Measurements from ENCODE around the gene KAZN.

Gene KAZN

DNA sequence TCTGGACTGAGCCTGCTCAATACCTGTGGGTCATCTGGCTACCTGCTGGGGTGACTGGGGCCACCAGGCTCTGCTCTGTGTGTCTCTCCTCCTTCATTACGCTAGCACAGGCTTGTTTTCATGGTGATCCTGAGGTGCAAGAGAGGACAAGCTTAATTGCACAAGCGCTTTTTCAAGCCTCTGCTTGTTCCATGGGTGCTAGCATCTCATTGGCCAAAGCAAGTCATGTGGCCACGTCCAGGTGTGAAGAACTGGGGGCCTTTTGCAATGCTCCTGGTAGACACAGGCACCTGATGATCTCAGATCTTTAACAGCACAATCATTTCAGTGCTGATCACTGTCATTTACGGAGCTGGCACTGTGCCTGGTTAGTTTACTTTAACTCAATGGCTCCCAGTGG, 114.6 kb downstream of the KAZN start:
- DNase-seq (ENCODE audit: low read depth in 2 of 2), result no peak

DNA sequence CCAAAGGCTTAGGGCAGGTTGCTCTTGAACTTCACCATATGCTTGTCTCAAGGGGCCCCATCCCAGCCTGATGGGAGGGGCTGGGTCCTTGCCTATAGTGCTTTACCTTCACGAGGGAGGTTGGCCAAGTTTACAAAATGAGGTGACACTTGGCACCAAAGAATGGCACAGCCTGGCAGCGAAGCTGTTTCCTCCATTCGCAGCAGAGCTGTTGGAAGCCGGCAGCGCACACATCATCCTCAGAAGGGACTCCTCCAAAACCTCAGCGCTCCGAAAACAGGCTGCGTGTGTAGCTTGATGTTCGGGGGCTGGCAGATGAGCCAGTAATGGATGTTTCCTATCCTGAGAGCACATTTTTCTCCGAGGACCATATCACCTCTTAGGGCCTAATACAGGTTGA, 116.8 kb downstream of the KAZN start:
- DNase-seq (ENCODE audit: low read depth in 2 of 2), result no peak

DNA sequence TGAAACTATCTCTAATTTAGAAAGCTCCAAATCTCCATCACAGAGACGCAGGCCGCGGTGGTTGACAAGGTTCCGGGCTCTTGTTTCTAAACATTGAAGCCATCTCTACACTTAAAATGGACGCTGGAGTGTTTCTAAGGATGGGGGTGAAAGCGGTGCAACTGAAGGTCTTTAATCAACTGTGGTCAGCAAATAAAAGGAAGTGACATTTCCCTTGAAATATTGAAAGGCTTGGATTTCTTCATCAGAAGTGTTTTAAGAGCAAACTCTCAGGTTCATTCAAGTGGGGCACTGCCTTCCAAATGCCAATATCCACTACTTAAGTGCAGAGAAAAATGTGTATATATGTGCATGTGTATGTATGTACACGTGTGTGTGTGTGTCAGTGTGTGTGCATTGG, 117.3 kb downstream of the KAZN start:
- no peak for DNase-seq (ENCODE audit: low read depth in 2 of 2)

DNA sequence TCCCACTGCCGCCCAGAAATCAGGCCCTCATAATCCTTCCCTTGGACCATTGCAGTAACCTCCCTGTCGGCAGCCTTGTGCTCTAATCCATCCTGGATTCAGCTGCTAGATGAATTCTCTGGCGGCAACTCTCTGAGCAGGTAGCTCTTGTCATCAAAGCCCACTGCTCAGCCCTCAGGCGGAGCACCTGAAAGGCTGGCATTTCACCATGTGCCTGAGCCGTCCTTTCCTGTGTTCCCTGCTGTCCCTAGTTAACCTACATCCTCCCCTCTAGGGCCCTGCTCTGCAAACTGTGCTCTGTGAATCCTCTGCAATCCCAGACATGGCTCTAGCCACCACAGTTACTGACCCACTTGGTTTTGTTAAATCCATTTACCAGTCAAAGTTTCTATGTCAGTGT, 118.0 kb downstream of the KAZN start:
- no peak for DNase-seq (ENCODE audit: low read depth in 2 of 2)

DNA sequence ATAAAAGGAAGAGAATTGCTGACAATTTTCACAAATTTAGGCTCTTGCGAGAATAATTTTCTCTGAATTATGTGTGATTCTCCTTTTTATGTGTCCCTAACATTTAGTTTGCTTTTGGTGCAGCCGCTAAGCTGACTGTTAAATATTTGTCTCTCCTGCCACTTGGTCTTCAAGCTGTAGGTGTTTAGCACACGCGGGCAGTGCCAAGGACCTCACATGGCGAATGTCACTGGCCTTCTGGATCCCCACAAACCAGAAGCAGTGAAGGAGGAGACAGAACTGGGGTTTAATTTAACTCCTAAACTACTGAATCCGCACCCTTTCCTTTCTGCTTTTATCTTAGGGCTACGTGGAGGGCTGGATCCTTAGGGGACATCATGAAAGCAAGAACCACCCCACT, 120.0 kb downstream of the KAZN start:
- no peak for DNase-seq (ENCODE audit: low read depth in 2 of 2)

DNA sequence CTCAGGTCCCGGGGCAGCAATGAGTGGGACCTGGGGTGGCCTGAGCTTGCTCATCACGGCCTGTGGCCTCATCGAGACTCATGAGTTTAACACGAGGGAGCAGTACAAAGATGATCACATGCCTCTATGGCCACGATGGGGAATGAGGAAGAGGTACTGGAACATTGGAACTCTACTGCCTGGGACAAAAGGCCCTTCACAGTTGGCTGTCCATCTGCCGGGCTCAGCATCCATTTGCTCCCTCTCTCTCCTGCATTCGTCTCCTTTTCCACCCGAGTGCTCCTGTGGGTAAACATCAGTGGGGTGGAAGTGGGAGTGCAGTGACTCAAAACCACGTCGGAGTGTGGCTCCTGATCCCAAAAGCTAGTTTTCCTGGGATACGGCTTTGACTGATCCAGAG, 124.9 kb downstream of the KAZN start:
- DNase-seq (ENCODE audit: low read depth in 2 of 2), result no peak

DNA sequence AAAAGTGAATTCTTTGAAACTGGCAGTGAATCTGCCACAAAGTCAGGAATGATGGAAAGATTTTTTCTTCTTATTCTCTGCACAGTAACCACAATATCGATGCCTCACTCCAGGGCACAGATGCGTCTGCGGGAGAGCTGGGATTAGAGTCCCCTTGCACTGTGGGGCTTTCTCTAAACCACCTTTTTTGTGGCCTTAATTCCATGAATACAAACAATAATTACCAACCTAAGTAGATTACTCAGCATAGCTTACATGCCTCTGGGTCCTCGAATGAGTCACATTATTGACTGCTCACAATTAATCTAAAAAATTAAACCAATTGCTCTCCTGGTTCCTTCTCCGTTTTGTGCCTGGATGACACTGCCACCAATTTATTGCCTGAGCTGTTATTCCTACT, 125.8 kb downstream of the KAZN start:
- no peak for DNase-seq (ENCODE audit: low read depth in 2 of 2)

DNA sequence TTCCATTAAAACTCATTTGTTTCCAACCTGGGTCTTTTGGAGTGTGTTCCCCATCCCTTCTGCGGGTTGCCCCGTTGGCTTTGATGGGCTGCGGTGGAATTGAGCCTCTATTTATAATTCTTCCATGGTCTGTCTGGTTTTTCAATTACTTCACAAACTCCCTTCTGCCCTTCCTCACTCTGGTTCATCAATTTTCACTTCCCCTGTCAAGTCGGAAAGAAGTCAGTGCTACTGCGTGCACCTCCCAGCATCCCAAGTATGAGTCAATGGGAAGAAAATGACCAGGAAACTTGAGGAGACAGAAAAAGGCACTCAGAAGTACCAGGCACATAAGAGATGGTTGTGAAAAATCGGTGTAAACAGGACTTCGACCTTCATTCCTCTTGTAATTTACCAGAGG, 126.2 kb downstream of the KAZN start:
- DNase-seq (ENCODE audit: low read depth in 2 of 2), result no peak

DNA sequence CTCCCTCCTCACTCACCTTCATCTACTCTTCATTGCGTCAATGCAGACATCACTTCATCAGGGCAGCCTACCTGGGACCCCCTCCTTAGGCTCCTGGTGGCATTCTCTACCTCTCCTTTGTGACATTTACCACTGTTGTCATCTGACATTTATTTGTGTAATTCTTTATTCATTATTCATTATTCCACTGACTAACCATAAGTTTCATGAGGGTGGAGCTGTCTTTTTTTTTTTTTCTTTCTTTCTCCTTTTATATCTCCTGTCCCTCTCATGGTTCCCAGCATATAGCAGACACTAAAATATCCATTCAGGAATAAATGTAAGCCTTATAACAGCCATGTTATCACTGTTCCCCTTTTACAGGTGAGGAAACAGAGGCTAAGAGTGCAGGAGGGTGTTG, 126.8 kb downstream of the KAZN start:
- DNase-seq (ENCODE audit: low read depth in 2 of 2), result no peak

DNA sequence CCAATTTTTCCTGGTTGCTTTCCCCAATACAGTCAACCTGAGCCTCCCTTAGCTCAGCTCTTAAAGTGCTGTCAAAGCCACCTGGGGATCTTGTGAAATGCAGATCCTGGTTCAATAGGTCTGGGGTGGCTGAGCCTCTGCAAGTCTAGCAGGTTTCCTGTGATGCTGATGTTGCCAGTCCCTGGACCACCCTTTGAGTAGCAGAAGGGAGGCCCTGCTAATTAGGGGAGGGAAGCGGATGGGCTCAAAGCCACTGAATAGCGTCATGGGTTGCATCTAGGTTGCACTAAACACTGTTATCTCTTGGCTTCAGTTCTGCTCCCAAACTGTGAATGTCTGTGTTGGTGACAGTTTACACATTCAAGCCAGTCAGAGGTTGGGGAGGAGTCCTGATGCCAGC, 127.2 kb downstream of the KAZN start:
- no peak for DNase-seq (ENCODE audit: low read depth in 2 of 2)

DNA sequence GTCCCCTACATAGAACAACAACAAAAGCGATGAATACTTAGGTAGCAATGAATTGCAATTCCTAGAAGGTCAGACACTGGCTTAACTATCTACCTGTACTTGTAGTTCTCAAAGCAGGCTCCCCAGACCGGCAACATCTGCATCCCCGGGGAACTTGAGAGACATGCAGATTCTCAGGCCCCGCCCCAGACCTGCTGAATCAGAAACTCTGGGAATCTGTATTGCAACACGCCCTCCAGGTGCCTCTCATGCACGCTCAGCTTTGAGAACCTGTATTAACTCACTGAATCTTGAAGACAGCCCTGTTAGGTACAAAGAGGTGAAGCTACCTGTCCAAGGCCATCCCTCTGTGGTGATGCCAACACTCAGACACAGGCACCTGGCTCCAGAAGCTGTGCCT, 128.1 kb downstream of the KAZN start:
- no peak for DNase-seq (ENCODE audit: low read depth in 2 of 2)

DNA sequence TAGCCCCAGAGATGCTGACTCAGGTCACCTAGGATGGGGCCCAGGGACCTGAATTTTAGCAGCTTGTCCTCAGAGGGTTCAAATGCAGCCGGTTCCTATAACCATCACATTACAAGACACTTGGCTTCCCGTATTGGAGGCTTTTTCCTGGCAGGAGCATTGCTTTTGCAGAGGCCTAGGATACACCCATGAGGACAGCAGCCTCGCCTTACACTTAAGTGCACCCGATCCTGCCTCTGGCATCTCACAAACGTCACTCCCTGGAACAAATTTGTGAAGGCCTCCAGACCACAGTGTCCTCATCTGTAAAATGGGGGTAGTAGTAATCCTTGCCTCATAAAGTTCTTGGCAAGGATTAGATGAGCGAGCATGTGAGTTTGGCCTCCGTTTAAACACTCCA, 130.0 kb downstream of the KAZN start:
- DNase-seq (ENCODE audit: low read depth in 2 of 2), result no peak

DNA sequence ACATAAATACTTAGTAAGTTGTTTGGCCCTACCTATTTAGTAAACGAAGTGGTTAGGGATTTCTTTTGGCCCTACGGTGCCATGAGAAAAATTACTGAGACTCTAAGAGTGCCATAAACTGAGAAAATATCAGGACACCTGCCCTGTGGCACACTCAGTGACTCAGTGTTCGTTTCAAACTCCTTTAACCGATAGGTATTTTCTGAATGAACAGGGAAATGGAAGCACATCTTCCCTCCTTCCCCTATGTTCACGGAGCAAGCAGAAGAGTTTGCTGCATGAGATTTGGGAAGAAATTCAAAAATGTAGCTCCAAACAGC, 134.2 kb downstream of the KAZN start:
- no peak for DNase-seq (ENCODE audit: low read depth in 2 of 2)

DNA sequence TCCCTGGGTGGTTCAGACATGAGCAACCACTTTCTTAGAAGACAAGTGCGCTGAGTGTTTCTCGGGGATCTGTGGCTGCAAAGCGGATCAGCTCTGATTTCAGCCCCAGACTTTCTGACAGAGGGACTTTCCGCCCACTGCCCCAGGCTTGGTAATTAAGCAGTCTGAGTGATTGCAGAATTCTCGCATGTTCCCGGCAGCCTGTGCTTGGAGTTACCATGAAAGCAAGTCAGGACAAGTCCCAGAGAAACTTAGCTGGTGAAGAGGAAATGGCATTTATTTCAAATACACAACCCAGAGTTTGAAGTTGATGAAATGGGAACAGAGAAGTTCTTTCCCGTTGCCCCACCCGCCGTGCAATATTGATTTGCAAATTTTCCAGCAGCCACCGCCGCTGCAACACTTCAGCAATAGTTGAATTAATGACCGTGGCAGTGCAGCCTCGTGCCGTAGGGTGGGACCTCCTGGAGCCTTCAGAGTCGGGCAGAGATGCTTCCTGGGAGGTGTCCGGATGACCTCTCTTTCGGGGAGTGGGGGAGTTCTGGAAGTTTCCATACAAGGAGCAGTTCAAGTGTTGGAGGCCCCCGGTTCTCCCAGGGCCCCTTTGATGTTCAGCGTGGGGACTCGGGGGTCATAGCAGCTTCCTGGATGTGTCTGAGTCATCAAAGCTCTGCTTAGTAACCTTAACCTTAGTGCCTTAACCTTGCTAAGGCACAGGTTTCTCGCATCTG, 134.7 kb downstream of the KAZN start:
- no peak for DNase-seq (ENCODE audit: low read depth in 2 of 2)

DNA sequence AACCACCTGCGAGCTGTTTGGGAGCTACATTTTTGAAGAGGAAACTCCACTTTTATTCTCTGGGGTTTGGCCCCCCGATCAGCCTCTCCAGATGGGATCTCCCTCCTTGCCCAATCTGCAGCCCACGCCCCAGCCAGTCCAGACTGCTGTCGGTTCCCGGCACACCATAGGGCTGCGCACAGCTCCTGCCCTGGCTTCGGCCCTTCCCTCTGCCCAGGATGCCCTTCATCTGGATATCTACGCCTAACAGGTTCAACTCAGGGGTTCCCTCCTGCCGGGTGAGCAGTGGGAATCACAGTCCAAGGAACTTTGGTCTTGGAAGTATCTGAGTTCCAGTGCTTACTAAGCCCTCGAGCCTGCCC, 135.3 kb downstream of the KAZN start:
- no peak for DNase-seq (ENCODE audit: low read depth in 2 of 2)

DNA sequence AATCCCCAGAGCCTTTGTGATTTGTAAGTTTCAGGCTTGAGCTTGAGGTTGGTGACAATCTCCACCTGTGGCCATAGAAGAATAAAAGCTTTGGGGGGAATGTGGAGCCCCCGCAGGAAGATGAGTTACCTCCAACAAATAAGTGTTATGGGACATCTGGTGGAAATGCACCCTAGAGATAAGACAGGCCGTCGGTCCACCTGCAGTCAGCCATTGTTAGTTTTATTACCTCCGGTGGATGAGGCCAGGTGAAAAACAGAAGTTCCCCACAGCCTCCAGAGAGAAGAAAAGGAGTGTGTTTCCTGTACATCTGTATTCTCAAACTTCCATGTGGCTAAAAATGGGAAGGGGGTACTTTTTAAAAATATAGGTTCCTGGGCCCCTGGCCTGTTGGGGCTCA, 137.4 kb downstream of the KAZN start:
- DNase-seq (ENCODE audit: low read depth in 2 of 2), result no peak

DNA sequence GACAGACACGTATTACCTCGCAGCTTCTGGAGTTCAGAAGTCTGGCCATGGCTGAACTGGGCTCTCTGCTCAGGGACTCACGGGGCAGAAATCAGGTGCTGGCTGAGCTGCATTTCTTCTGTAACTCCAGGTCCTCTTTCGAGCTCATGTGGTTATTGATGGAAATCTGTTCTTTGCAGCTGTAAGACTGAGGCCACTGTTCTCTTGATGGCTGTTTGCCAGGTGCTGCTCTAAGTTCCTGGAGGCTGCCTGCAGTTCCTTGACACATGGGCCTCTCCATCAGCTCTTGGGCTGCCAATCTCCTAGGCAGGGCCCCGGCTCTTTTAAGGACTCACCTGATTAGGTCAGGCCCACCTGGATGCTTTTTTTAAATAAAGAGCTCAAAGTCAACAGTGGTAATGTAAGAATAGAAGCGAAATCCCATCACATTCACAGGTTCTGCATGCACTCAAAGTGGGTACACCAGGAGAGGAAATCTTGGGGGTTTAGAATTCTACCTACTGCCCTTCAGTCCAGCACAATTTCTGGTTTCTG, 139.1 kb downstream of the KAZN start:
- DNase-seq (ENCODE audit: low read depth in 2 of 2), result no peak

DNA sequence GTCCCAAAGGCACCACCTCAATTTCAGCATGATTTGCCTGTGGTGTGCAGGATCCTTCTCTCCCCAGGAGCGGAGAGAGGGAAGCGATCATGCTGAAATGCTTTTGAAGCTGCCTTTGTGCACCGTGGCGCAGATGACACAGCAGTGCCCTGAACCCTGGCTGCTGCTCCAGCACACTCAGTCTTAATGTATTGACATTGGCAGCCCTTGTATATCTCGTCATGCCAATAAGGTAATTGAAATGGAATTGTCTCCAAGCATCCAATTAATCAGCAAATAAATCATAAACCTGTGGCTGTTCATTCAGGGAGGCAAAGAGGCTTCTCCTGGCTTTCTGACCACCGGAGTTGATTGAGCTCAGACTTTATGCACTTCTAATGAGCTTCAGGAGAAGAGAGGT, 139.8 kb downstream of the KAZN start:
- no peak for DNase-seq (ENCODE audit: low read depth in 2 of 2)

DNA sequence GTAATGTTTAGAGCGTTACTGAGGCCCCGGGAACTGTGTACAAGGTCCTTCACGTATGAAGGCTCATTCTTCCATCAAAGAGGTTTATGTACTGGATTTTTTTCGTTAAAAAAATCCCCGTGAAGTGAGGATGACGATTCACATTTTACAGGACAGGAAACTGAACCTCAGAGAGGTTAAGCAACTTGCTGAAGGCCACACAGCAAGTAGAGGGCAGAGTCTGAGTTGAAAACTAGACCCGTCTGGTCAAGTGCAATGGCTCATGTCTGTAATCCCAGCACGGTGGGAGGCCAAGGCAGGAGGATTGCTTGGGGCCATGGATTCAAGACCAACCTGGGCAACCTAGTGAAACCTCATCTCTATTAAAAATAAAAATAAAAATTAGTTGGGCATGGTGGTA, 140.2 kb downstream of the KAZN start:
- DNase-seq (ENCODE audit: low read depth in 2 of 2), result no peak

DNA sequence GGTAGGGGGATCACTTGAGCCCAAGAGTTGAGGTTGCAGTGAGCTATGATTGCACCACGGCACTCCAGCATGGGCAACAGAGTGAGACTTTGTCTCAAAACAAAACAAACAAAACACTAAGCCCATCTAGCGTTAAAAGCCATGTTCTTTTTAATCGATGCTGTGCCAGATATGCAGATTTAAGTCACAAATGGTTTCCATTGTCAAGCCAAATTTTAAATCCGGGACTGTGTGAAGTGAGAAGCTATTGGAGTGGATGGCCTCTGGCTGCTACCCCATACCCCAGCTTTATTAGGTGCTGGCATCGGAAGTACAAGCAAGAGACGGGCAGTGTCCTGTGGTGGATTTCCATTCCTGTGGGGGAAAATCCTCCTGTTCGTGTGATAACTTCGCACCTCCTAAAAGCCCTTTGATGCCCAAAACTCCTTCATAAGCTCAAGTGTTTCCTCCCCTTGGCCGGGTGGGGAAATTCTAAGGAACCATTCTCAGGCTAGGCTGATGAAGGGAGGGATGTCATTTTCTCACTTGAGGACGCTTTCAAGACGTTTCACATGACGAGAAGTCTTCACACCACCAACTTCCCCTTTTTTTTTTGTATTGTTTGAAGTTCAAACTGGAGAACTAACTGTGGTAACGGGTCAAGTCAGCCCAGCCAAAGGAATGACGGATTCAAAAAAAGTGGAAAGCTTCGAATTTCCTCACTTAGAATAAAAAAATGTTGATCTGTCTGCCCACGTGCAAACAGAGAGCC, 140.8 kb downstream of the KAZN start:
- no peak for DNase-seq (ENCODE audit: low read depth in 2 of 2)

DNA sequence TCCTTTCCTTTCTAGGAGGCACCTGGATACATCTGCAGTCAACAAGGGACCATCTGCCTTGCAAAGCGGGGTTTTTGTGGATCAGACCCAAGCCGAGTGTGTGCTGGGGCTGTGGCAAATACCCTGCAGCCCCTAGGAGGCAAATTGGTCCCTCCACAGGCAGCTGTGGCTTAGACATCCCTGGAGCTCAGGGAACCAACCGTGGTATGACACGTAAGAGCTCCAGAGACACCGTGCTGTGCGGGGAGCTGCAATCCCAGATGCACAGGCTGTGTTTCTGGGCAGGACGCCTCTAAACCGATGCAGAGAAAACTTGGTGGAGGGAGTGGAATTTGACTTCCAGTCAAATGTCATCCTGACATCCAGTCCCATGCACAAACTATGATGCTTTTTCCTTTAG, 141.5 kb downstream of the KAZN start:
- no peak for DNase-seq (ENCODE audit: low read depth in 2 of 2)

DNA sequence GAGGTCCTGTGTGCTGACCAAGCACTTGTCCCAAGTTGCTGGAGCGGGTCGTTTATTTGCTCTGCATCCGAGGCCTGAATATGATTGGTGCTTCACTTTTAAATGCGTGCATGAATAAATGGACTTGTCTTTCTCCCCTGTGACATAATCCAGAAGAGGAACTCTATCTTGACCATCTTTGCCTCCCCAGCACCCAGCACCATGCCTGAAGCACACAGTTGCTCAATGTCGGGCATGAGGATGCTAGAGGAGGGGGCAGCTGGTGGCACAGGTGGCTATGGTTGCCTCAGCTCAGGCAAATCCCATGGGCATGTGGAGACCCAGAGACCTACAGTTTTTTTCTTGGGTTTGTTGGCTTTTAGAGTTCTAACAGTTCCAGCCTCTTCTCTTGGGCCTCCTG, 142.6 kb downstream of the KAZN start:
- DNase-seq (ENCODE audit: low read depth in 2 of 2), result no peak

DNA sequence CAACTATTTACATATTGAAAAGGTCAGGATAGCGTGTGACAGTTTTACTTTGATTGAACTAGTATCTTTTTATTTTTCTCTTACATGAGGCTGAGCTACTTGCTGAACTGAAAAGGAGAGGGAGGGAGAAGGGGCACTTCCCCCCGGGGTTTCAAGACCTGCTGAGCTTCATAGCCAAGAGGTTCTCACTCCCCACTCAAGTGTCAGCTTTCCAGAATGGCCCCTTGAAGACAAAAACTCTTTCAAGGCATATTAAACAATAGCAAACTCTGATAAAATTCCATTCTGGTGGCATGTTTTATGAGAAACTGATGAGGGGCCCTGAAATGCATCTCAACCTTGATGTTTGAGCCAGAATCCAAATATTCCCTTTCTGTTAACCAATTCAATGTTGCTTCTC, 143.0 kb downstream of the KAZN start:
- DNase-seq (ENCODE audit: low read depth in 2 of 2), result no peak

All from stimulated activated CD4-positive, alpha-beta T cell treated with anti-CD3 and anti-CD28 coated beads, Interleukin-1b, Interleukin-23, amount 100 ng/mL, for 4 hours (primary cell).